Loucy (cell line): ENCODE measurements around the gene EPHB1.

Experiments used
- H2AFZ ChIP-seq: fragments of 200-600 bp; sonication (generic); 2 replicates; pipeline ENCODE4 v1.6.0; 2016; ENCODE audit warnings: antibody characterized with exemption, mild to moderate bottlenecking, low read length, moderate library complexity
- H3F3A ChIP-seq: fragments of 200-600 bp; 2 replicates; pipeline ENCODE4 v1.6.0; 2016; ENCODE audit warnings: antibody characterized with exemption, low read depth, mild to moderate bottlenecking
- H3K27me3 ChIP-seq: fragments of 200-600 bp; sonication (generic); 2 replicates; pipeline ENCODE4 v1.6.1; 2014; ENCODE audit warnings: low read length, mild to moderate bottlenecking; ENCODE audit not compliant: insufficient read depth, poor library complexity, severe bottlenecking
- H3K36me3 ChIP-seq: fragments of 200-600 bp; sonication (generic); 2 replicates; pipeline ENCODE4 v1.6.1; 2016; ENCODE audit warnings: low read length; ENCODE audit not compliant: insufficient read depth
- H3K4me1 ChIP-seq: fragments of 200-600 bp; sonication (generic); 2 replicates; pipeline ENCODE4 v1.5.1; 2014; ENCODE audit warnings: low read length, mild to moderate bottlenecking; ENCODE audit not compliant: insufficient read depth, poor library complexity, severe bottlenecking
- H3K4me2 ChIP-seq: fragments of 200-600 bp; sonication (generic); 2 replicates; pipeline ENCODE4 v1.6.0; 2014; ENCODE audit warnings: antibody characterized with exemption, low read length, low read depth, mild to moderate bottlenecking; ENCODE audit not compliant: poor library complexity, severe bottlenecking
- H3K4me3 ChIP-seq: fragments of 200-600 bp; sonication (generic); 2 replicates; pipeline ENCODE4 v1.5.1; 2014; ENCODE audit warnings: low read length, mild to moderate bottlenecking, mixed read lengths; ENCODE audit not compliant: poor library complexity, severe bottlenecking
- H3K79me2 ChIP-seq: fragments of 200-600 bp; sonication (generic); 2 replicates; pipeline ENCODE4 v1.6.1; 2014; ENCODE audit warnings: low read length; ENCODE audit not compliant: insufficient read depth
- H3K9ac ChIP-seq: fragments of 200-600 bp; sonication (generic); 2 replicates; pipeline ENCODE4 v1.6.0; 2014; ENCODE audit warnings: mild to moderate bottlenecking, low read depth, low read length, moderate library complexity; ENCODE audit not compliant: poor library complexity, severe bottlenecking
- H3K9me2 ChIP-seq: fragments of 200-600 bp; sonication (generic); replicated peaks from 2 replicates; pipeline ENCODE4 v1.6.1; 2016; ENCODE audit warnings: low read depth, low read length, mixed read lengths
- H3K9me3 ChIP-seq: fragments of 200-600 bp; sonication (generic); 2 replicates; pipeline ENCODE4 v1.6.1; 2014; ENCODE audit warnings: mild to moderate bottlenecking, antibody characterized with exemption, low read length, low read depth; ENCODE audit not compliant: insufficient read depth
- H4K20me1 ChIP-seq: fragments of 200-600 bp; sonication (generic); 2 replicates; pipeline ENCODE4 v1.6.0; 2014; ENCODE audit warnings: antibody characterized with exemption, low read length, mild to moderate bottlenecking; ENCODE audit not compliant: insufficient read depth, poor library complexity, severe bottlenecking
- EZH2phosphoT487 ChIP-seq: fragments of 200-600 bp; IDR thresholded peaks from 2 replicates; pipeline ENCODE4 v1.6.1; 2018; ENCODE audit warnings: antibody characterized with exemption, mild to moderate bottlenecking, moderate library complexity, borderline replicate concordance
- TF ChIP-seq, protein P1 (sequence below): fragments of 200-600 bp; sonication (generic); conservative IDR thresholded peaks from 2 replicates; pipeline ENCODE4 v1.5.1; 2014; ENCODE audit warnings: mild to moderate bottlenecking, antibody characterized with exemption, low read length

EPHB1 gene

GRCh38 chr3:135157045-135157740, 362.1 kb downstream of the EPHB1 start:
- no peak overlapping the region for H3K9ac ChIP-seq
- H3K9me2 ChIP-seq, result no peaks in the 10 kb centered on the region
- H3K36me3 ChIP-seq, result no peaks in the 10 kb centered on the region
- H3K4me3 ChIP-seq, result no peak overlapping the region
- no peak for TF ChIP-seq EZH2phosphoT487
- TF ChIP-seq, protein P1, sequence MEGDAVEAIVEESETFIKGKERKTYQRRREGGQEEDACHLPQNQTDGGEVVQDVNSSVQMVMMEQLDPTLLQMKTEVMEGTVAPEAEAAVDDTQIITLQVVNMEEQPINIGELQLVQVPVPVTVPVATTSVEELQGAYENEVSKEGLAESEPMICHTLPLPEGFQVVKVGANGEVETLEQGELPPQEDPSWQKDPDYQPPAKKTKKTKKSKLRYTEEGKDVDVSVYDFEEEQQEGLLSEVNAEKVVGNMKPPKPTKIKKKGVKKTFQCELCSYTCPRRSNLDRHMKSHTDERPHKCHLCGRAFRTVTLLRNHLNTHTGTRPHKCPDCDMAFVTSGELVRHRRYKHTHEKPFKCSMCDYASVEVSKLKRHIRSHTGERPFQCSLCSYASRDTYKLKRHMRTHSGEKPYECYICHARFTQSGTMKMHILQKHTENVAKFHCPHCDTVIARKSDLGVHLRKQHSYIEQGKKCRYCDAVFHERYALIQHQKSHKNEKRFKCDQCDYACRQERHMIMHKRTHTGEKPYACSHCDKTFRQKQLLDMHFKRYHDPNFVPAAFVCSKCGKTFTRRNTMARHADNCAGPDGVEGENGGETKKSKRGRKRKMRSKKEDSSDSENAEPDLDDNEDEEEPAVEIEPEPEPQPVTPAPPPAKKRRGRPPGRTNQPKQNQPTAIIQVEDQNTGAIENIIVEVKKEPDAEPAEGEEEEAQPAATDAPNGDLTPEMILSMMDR, result no peak
- H3K4me1 ChIP-seq, result no peaks in the 10 kb centered on the region
- no peaks in the 10 kb centered on the region for H4K20me1 ChIP-seq
- H3F3A ChIP-seq, result no peaks in the 10 kb centered on the region
- H3K27me3 ChIP-seq, result no peaks in the 10 kb centered on the region
- no peaks in the 10 kb centered on the region; the same call in 1 of the 2 replicates for H3K9me3 ChIP-seq
- no peak overlapping the region for H3K4me2 ChIP-seq
- no peaks in the 10 kb centered on the region for H3K79me2 ChIP-seq
- no peak overlapping the region for H2AFZ ChIP-seq

DNA sequence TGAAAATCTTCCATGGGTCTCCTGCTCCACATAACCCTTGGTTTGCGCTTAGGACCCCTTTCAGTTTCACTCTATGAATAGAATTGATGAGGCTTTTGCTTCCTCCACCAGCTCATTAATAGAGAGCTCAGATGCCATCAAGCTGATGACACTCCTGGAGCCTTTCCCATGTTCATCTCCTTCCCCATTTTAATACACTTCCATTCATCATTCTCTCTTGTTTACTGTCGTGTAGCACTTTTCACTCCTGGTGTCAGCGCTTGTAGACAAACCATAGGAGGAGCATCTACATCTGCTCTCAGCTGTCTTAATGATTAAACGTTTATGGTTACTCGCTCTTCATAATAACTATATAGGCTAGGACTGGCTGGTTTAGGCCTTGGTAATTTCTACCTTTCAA, 363.5 kb downstream of the EPHB1 start:
- H2AFZ ChIP-seq, result no peak overlapping the region
- H3K9me2 ChIP-seq, result no peaks in the 10 kb centered on the region
- no peaks in the 10 kb centered on the region; the same call in 1 of the 2 replicates for H3K9me3 ChIP-seq
- H3K79me2 ChIP-seq, result no peaks in the 10 kb centered on the region
- no peak overlapping the region for H3K9ac ChIP-seq
- H3K4me2 ChIP-seq, result no peak overlapping the region
- no peak overlapping the region for H3K4me3 ChIP-seq
- H3K4me1 ChIP-seq, result no peaks in the 10 kb centered on the region
- no peaks in the 10 kb centered on the region for H3K27me3 ChIP-seq
- H3F3A ChIP-seq, result no peaks in the 10 kb centered on the region
- TF ChIP-seq, protein P1, result no peak
- no peak for TF ChIP-seq EZH2phosphoT487
- H4K20me1 ChIP-seq, result no peaks in the 10 kb centered on the region
- H3K36me3 ChIP-seq, result no peaks in the 10 kb centered on the region

GRCh38 chr3:135159681-135160247, 364.7 kb downstream of the EPHB1 start:
- no peaks in the 10 kb centered on the region for H3K27me3 ChIP-seq
- H3K4me1 ChIP-seq, result no peaks in the 10 kb centered on the region
- no peaks in the 10 kb centered on the region for H4K20me1 ChIP-seq
- no peaks in the 10 kb centered on the region for H3K79me2 ChIP-seq
- no peaks in the 10 kb centered on the region for H3F3A ChIP-seq
- H3K9me2 ChIP-seq, result no peaks in the 10 kb centered on the region
- H3K9me3 ChIP-seq, result no peaks in the 10 kb centered on the region; the same call in 1 of the 2 replicates
- H3K4me2 ChIP-seq, result no peak overlapping the region
- TF ChIP-seq, protein P1, result no peak
- no peak for TF ChIP-seq EZH2phosphoT487
- no peak overlapping the region for H3K9ac ChIP-seq
- H3K4me3 ChIP-seq, result no peak overlapping the region
- H2AFZ ChIP-seq, result no peak overlapping the region
- no peaks in the 10 kb centered on the region for H3K36me3 ChIP-seq
